GM12801 (cell line): Measurements from ENCODE around the gene ARID1B.

Experiments
- CTCF ChIP-seq: IDR thresholded peaks from one replicate; pipeline ENCODE4 v1.5.1; 2011; ENCODE audit warnings: control low read depth; ENCODE audit not compliant: insufficient read length; ENCODE audit errors: extremely low read depth

Gene ARID1B

GRCh38 chr6:157203764-157204163 lies 426.6 kb downstream of the ARID1B start:
- no peak for TF ChIP-seq CTCF

GRCh38 chr6:157205473-157206358 lies 428.5 kb downstream of the ARID1B start:
- no peak for TF ChIP-seq CTCF

- TF ChIP-seq CTCF = no peak
These were observed 429.2 kb downstream of the ARID1B start for GRCh38 chr6:157206359-157206815.

- TF ChIP-seq CTCF = no peak
These were observed 430.4 kb downstream of the ARID1B start for GRCh38 chr6:157207521-157208076.

GRCh38 chr6:157209865-157210530 lies 432.8 kb downstream of the ARID1B start:
- no peak for TF ChIP-seq CTCF

- TF ChIP-seq CTCF = no peak
These were observed 433.8 kb downstream of the ARID1B start for GRCh38 chr6:157210954-157211353.

GRCh38 chr6:157211603-157212455 lies 434.7 kb downstream of the ARID1B start:
- TF ChIP-seq CTCF = no peak
